GM23248 (cell line): ENCODE data around the gene FIS1.

Source experiments
- EZH2 ChIP-seq: fragments of 200-600 bp; sonication (generic); IDR thresholded peaks from 2 replicates; pipeline ENCODE4 v1.6.1; 2018; ENCODE audit warnings: antibody characterized with exemption, mild to moderate bottlenecking; ENCODE audit not compliant: insufficient read depth, poor library complexity, severe bottlenecking
- EZH2phosphoT487 ChIP-seq: fragments of 200-600 bp; sonication (generic); IDR thresholded peaks from 2 replicates; pipeline ENCODE4 v1.6.1; 2018; ENCODE audit warnings: antibody characterized with exemption, moderate library complexity, mild to moderate bottlenecking, low read depth; ENCODE audit not compliant: insufficient read depth

DNA sequence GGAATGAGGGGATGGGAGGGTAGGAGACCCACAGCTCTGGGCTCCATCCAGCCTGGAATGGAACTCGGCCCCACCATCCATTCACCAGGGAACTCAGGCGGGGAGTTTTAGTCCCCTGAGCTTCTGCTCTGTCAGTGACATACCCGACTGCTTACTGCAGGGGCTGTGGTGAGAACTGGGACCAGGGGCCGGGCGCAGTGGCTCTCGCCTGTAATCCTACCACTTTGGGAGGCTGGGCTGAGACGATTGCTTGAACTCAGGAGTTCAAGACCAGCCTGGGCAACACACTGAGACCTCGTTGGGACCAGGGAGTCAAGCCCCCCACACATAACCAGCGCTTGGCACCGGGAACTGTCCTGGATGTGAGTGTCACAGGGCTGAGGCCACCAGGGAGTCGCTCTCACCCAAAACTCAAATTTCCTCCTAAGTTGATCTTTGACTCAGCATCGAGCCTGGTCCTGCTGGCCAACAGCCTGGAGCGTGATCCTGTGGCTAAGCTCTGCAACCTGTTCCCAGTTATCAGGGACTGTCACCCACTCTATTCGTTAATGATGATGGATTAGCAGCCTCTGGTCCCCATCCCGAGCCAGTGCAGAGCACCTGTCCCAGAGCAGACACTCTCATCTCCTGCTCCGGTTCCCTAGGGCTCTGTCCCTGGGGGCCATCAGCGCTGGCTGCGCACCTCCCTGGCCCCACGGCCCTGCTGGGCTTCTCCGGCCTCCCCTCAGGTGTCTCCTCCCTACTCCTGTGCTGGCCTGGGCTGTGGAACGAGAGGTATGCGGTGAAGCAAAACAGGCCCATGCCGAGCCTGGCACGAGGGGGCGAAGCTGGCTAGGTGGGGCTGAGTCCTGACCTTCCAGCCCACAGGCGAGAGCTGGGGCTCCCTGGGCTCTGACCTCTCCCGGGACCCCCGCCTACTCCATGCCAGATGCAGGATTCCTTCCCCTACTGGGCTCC, 6.4 kb downstream of the FIS1 start:
- TF ChIP-seq EZH2 (no peak), EZH2phosphoT487 (no peak)
